ENCODE data around the gene RNF41. TPM values are rescaled to one million over a fixed set of nuclear protein-coding genes. Genes with fewer than 3 reads are reported as not detected.

RNF41 gene
- total RNA-seq, 3 donors from 2014 or later (not counting 1 experiment from before 2014, with no cell fraction given): 32.3 to 44.5 (median 38.6) TPM

- Histone ChIP-seq H3K9me3 (ENCODE audit: control insufficient read depth, insufficient read depth, low read length) (no peaks in the 10 kb centered on the region), H3K4me1 (ENCODE audit: control insufficient read depth, insufficient read depth, low read length) (no peaks in the 10 kb centered on the region), H3K27ac (ENCODE audit: low read length) (no peak overlapping the region), H3K4me3 (ENCODE audit: low read length) (no peak overlapping the region), H3K27me3 (ENCODE audit: control insufficient read depth, insufficient read depth, low read length) (no peaks in the 10 kb centered on the region), H3K36me3 (ENCODE audit: control insufficient read depth, insufficient read depth, low read length) (peaks cover 22% of the 10 kb centered on the region)
- ATAC-seq: no peak
- 92% methylated on average over 11 of the region's 11 CpGs for WGBS (ENCODE audit: insufficient coverage)
- Mint-ChIP-seq H3K36me3 (no peaks in the 10 kb centered on the region), H3K4me3 (no peak overlapping the region), H3K27me3 (ENCODE audit: low read depth in 2 of 2) (no peaks in the 10 kb centered on the region), H3K4me1 (peaks cover 0 to 7% of the 10 kb centered on the region in 2 donors), H3K9me3 (no peaks in the 10 kb centered on the region), H3K27ac (no peak overlapping the region)
- intact Hi-C loops (cut with micrococcal nuclease): no loop called here
- no peak for TF ChIP-seq CTCF (IDR thresholded peaks at IDR 0.05)
- no peak for DNase-seq
These were observed 15.8 kb upstream of the RNF41 start for GRCh38 chr12:56237552-56237951.

GRCh38 chr12:56236985-56237384, 15.3 kb upstream of the RNF41 start:
- no peak for ATAC-seq
- Histone ChIP-seq H3K27ac (ENCODE audit: low read length) (no peak overlapping the region), H3K4me1 (ENCODE audit: control insufficient read depth, insufficient read depth, low read length) (no peaks in the 10 kb centered on the region), H3K36me3 (ENCODE audit: control insufficient read depth, insufficient read depth, low read length) (peaks cover 16% of the 10 kb centered on the region), H3K9me3 (ENCODE audit: control insufficient read depth, insufficient read depth, low read length) (no peaks in the 10 kb centered on the region), H3K27me3 (ENCODE audit: control insufficient read depth, insufficient read depth, low read length) (no peaks in the 10 kb centered on the region), H3K4me3 (ENCODE audit: low read length) (no peak overlapping the region)
- Mint-ChIP-seq H3K4me3 (no peak overlapping the region), H3K9me3 (no peaks in the 10 kb centered on the region), H3K36me3 (no peaks in the 10 kb centered on the region), H3K27me3 (ENCODE audit: low read depth in 2 of 2) (no peaks in the 10 kb centered on the region), H3K27ac (no peak overlapping the region), H3K4me1 (peaks cover 0 to 1% of the 10 kb centered on the region in 2 donors)
- intact Hi-C loops (cut with micrococcal nuclease): no loop called here
- DNase-seq: no peak
- TF ChIP-seq CTCF (IDR thresholded peaks at IDR 0.05): no peak
- 84% methylated on average over 5 of the region's 5 CpGs for WGBS (ENCODE audit: insufficient coverage)

DNA sequence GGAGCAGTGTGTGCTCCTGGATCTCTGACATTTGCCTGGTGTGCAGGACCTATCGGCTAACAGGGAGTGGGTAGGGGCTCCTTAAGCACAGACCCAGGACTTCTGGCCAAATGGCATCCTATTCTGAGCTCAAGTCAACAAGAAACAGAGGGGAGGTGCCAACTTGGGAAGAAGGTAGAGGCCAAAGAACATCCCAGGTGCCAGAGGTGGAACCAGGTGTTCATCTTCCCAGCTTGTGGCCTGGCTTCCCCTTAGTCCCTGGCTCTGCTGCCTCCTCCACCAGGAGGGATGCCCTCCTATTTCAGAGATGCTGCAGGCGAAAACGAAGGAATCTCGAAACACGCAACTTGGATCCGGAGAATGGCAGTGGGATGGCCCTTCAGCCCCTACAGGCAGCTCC, 14.4 kb upstream of the RNF41 start:
- 100% methylated on average over 6 of the region's 6 CpGs for WGBS (ENCODE audit: insufficient coverage)
- intact Hi-C loops (cut with micrococcal nuclease): no loop called here
- H3K4me3 Mint-ChIP-seq: no peak overlapping the region
- H3K9me3 ChIP-seq (ENCODE audit: control insufficient read depth, insufficient read depth, low read length): no peaks in the 10 kb centered on the region
- no peak for DNase-seq
- no peaks in the 10 kb centered on the region for H3K36me3 Mint-ChIP-seq
- peaks cover 7% of the 10 kb centered on the region for H3K36me3 ChIP-seq (ENCODE audit: control insufficient read depth, insufficient read depth, low read length)
- H3K27ac Mint-ChIP-seq: no peak overlapping the region
- TF ChIP-seq CTCF (IDR thresholded peaks at IDR 0.05): no peak
- ATAC-seq: no peak
- no peaks in the 10 kb centered on the region for H3K4me1 ChIP-seq (ENCODE audit: control insufficient read depth, insufficient read depth, low read length)
- no peaks in the 10 kb centered on the region for H3K9me3 Mint-ChIP-seq
- H3K27me3 Mint-ChIP-seq (ENCODE audit: low read depth in 2 of 2): no peaks in the 10 kb centered on the region
- no peak overlapping the region for H3K4me3 ChIP-seq (ENCODE audit: low read length)
- H3K4me1 Mint-ChIP-seq: no peaks in the 10 kb centered on the region
- H3K27me3 ChIP-seq (ENCODE audit: control insufficient read depth, insufficient read depth, low read length): no peaks in the 10 kb centered on the region
- H3K27ac ChIP-seq (ENCODE audit: low read length): no peak overlapping the region

GRCh38 chr12:56234746-56235436, 13.2 kb upstream of the RNF41 start:
- no peaks in the 10 kb centered on the region for H3K27me3 ChIP-seq (ENCODE audit: control insufficient read depth, insufficient read depth, low read length)
- H3K9me3 Mint-ChIP-seq: no peaks in the 10 kb centered on the region
- intact Hi-C loops (cut with micrococcal nuclease): no loop called here
- DNase-seq (no peak), ATAC-seq (no peak)
- no peak for TF ChIP-seq CTCF (IDR thresholded peaks at IDR 0.05)
- no peak overlapping the region for H3K4me3 ChIP-seq (ENCODE audit: low read length)
- no peaks in the 10 kb centered on the region for H3K9me3 ChIP-seq (ENCODE audit: control insufficient read depth, insufficient read depth, low read length)
- H3K36me3 ChIP-seq (ENCODE audit: control insufficient read depth, insufficient read depth, low read length): peaks cover 6% of the 10 kb centered on the region
- no peaks in the 10 kb centered on the region for H3K36me3 Mint-ChIP-seq
- no peak overlapping the region for H3K27ac ChIP-seq (ENCODE audit: low read length)
- no peaks in the 10 kb centered on the region for H3K27me3 Mint-ChIP-seq (ENCODE audit: low read depth in 2 of 2)
- H3K4me1 ChIP-seq (ENCODE audit: control insufficient read depth, insufficient read depth, low read length): no peaks in the 10 kb centered on the region
- no peak overlapping the region for H3K27ac Mint-ChIP-seq
- WGBS (ENCODE audit: insufficient coverage): 91% methylated on average over 16 of the region's 16 CpGs
- H3K4me3 Mint-ChIP-seq: no peak overlapping the region
- no peaks in the 10 kb centered on the region for H3K4me1 Mint-ChIP-seq
